HCT116 (cell line): ENCODE data around the gene RDH8. TPM values are rescaled to one million over a fixed set of nuclear protein-coding genes. Genes with fewer than 3 reads are reported as not detected.

ENCODE experiments used
- ATAC-seq: fragments of 200-7000 bp; cut with Tn5 transposase; 2 replicates; pipeline ENCODE4 v1.9.1; 2020; ENCODE audit warnings: mild to moderate bottlenecking, moderate library complexity
- BruUV-seq: library from RNA; stranded (reverse); fragments of 400-500 nt; replicated peaks from 2 replicates; lab custom pipeline; 2021; lab: Mats Ljungman, UMichigan
- CTCF ChIA-PET: fragments of 300-600 bp; sonication (Branson Sonifier 250); formaldehyde crosslinking; loops from one replicate; lab custom pipeline; 2021; ENCODE audit warnings: antibody characterized with exemption; lab: Charles Lee
- POLR2A ChIA-PET: fragments of 300-600, 350-600 bp; sonication (Branson Sonifier 250); formaldehyde crosslinking; loops from one replicate; lab custom pipeline; 2021; ENCODE audit warnings: antibody characterized with exemption; lab: Charles Lee
- RAD21 ChIA-PET, 2 experiments: fragments of 300-600 bp; sonication (Branson Sonifier 250); formaldehyde crosslinking; loops; one replicate each; lab custom pipeline; 2023; ENCODE audit warnings: low total read pairs in 2 of 2; ENCODE audit not compliant: uncharacterized antibody in 2 of 2, unreplicated experiment in 2 of 2, low non-redundant PET in 1 of 2; lab: Charles Lee
- DNase-seq: peaks from one replicate; pipeline ENCODE4 v3.0.0-alpha.2; 2010; ENCODE audit warnings: low read depth, low spot score
- H2AFZ ChIP-seq: fragments of 200-600 bp; shearing (Covaris generic), sonication (generic); 2 replicates; pipeline ENCODE4 v1.6.1; 2017; ENCODE audit warnings: low read depth, mixed run types, mixed read lengths, antibody characterized with exemption, low read length; ENCODE audit not compliant: poor library complexity, severe bottlenecking
- H3K27ac ChIP-seq: 2 replicates; pipeline ENCODE4 v1.5.1; 2012; ENCODE audit warnings: low read depth, low read length
- H3K27me3 ChIP-seq: fragments of 200-600 bp; sonication (generic); 2 replicates; pipeline ENCODE4 v1.6.1; 2016; ENCODE audit warnings: mixed run types, low read length, mixed read lengths; ENCODE audit not compliant: insufficient read depth
- H3K36me3 ChIP-seq, 2 experiments: fragments of 200-500 bp in 1 of 2; fragments of 200-600 bp in 1 of 2; sonication (Bioruptor generic) in 1 of 2; sonication (generic) in 1 of 2; 2 replicates each; pipeline versions ENCODE4 v1.5.1 to v1.6.1; 2014 to 2016; ENCODE audit warnings: low read length in 2 of 2, inconsistent platforms in 1 of 2, mixed read lengths in 1 of 2, mixed run types in 1 of 2; ENCODE audit not compliant: insufficient read depth in 2 of 2, control insufficient read depth in 1 of 2
- H3K4me1 ChIP-seq, 2 experiments: fragments of 200-600 bp in 1 of 2; sonication (generic) in 1 of 2; 2 replicates each; pipeline versions ENCODE4 v1.5.1 to v1.6.1; 2012 to 2017; ENCODE audit warnings: low read length in 2 of 2, inconsistent platforms in 1 of 2, mild to moderate bottlenecking in 1 of 2, mixed read lengths in 1 of 2, mixed run types in 1 of 2, moderate library complexity in 1 of 2; ENCODE audit not compliant: insufficient read depth in 2 of 2, control insufficient read depth in 1 of 2
- H3K4me2 ChIP-seq: fragments of 200-600 bp; sonication (generic); 2 replicates; pipeline ENCODE4 v1.6.1; 2017; ENCODE audit warnings: mixed run types, low read length, mixed read lengths
- H3K4me3 ChIP-seq, 2 experiments: fragments of 200-600 bp in 1 of 2; sonication (generic) in 1 of 2; replicated peaks in 1 of 2; 2 replicates each; pipeline ENCODE4 v1.5.1; 2011 to 2016; ENCODE audit warnings: low read length in 2 of 2, control low read depth in 1 of 2, low read depth in 1 of 2, mild to moderate bottlenecking in 1 of 2, mixed read lengths in 1 of 2, mixed run types in 1 of 2
- H3K79me2 ChIP-seq: fragments of 200-600 bp; sonication (generic); 2 replicates; pipeline ENCODE4 v1.6.1; 2017; ENCODE audit warnings: mild to moderate bottlenecking, mixed run types, low read length, moderate library complexity, mixed read lengths; ENCODE audit not compliant: insufficient read depth
- H3K9ac ChIP-seq: fragments of 200-600 bp; sonication (generic); 2 replicates; pipeline ENCODE4 v1.6.1; 2016; ENCODE audit warnings: low read length, mixed read lengths
- H3K9me2 ChIP-seq: fragments of 200-600 bp; sonication (generic), shearing (Covaris generic); 2 replicates; pipeline ENCODE4 v1.6.1; 2017; ENCODE audit warnings: mixed run types, mild to moderate bottlenecking, moderate library complexity; ENCODE audit not compliant: insufficient read depth
- H3K9me3 ChIP-seq, 2 experiments: fragments of 200-500 bp in 1 of 2; fragments of 200-600 bp in 1 of 2; sonication (Bioruptor generic) in 1 of 2; sonication (generic) in 1 of 2; 2 replicates each; pipeline ENCODE4 v1.6.1; 2014 to 2017; ENCODE audit warnings: low read length in 2 of 2, mixed read lengths in 2 of 2, inconsistent platforms in 1 of 2, low read depth in 1 of 2, mild to moderate bottlenecking in 1 of 2, mixed run types in 1 of 2, moderate library complexity in 1 of 2; ENCODE audit not compliant: control insufficient read depth in 1 of 2, insufficient read depth in 1 of 2
- H4K20me1 ChIP-seq: fragments of 200-600 bp; sonication (generic), shearing (Covaris generic); 2 replicates; pipeline ENCODE4 v1.6.1; 2017; ENCODE audit warnings: mixed run types, mild to moderate bottlenecking, moderate library complexity; ENCODE audit not compliant: insufficient read depth
- EGR1 ChIP-seq: IDR thresholded peaks from 2 replicates; pipeline ENCODE4 v1.6.1; 2012; ENCODE audit warnings: low read depth
- ELF1 ChIP-seq: IDR thresholded peaks from 2 replicates; pipeline ENCODE4 v1.6.1; 2012; ENCODE audit warnings: low read depth, borderline replicate concordance
- POLR2A ChIP-seq: IDR thresholded peaks from 2 replicates; pipeline ENCODE4 v1.7.0; 2011; ENCODE audit warnings: borderline replicate concordance; ENCODE audit not compliant: insufficient read depth, insufficient read length; ENCODE audit errors: extremely low read depth
- POLR2AphosphoS5 ChIP-seq: IDR thresholded peaks from 2 replicates; pipeline ENCODE4 v1.6.1; 2011; ENCODE audit warnings: mild to moderate bottlenecking, low read depth, low read length, moderate library complexity
- RAD21 ChIP-seq: IDR thresholded peaks from 2 replicates; pipeline ENCODE4 v1.6.1; 2012; ENCODE audit warnings: low read depth, mild to moderate bottlenecking
- SIN3A ChIP-seq: IDR thresholded peaks from 2 replicates; pipeline ENCODE4 v1.6.1; 2012; ENCODE audit warnings: low read depth
- SRF ChIP-seq: IDR thresholded peaks from 2 replicates; pipeline ENCODE4 v1.6.1; 2012; ENCODE audit warnings: low read depth
- ZBTB33 ChIP-seq: IDR thresholded peaks from 2 replicates; pipeline ENCODE4 v1.6.1; 2011; ENCODE audit warnings: mild to moderate bottlenecking, low read length, moderate library complexity; ENCODE audit not compliant: insufficient replicate concordance; ENCODE audit errors: extremely low read depth
- intact Hi-C: fragments of 100-400 bp; cut with micrococcal nuclease; formaldehyde crosslinking; loops from 2 replicates; pipeline ENCODE4 v1.10.0; 2022
- total RNA-seq: library from RNA; stranded (reverse); gene quantifications from one replicate; pipeline ENCODE4 v1.2.1, GENCODE V29; 2021; ENCODE audit not compliant: unreplicated experiment

The RDH8 gene
- total RNA-seq, 1 experiment from 2014 or later, result not detected

GRCh38 chr19:9972103-9972502, 41.2 kb upstream of the RDH8 start:
- Histone ChIP-seq H3K27ac (no peak overlapping the region), H3K4me3 (no peak overlapping the region), H3K9ac (no peak overlapping the region), H4K20me1 (no peaks in the 10 kb centered on the region), H3K9me3 (no peaks in the 10 kb centered on the region), H3K4me1 (no peaks in the 10 kb centered on the region), H3K79me2 (no peaks in the 10 kb centered on the region), H3K9me2 (no peaks in the 10 kb centered on the region), H3K4me2 (no peak overlapping the region), H3K27me3 (no peaks in the 10 kb centered on the region), H3K36me3 (no peaks in the 10 kb centered on the region), H2AFZ (no peak overlapping the region)
- DNase-seq (no peak), ATAC-seq (no peak)
- intact Hi-C loops, result no loop called here
- ChIA-PET CTCF (no interaction called here), POLR2A (no interaction called here), RAD21 (no interaction called here)
- TF ChIP-seq RAD21 (no peak), ZBTB33 (no peak), POLR2AphosphoS5 (no peak), ELF1 (no peak), POLR2A (no peak), SIN3A (no peak), SRF (no peak), EGR1 (no peak)
- no TSS peak for BruUV-seq
